DND-41 (cell line): ENCODE data around the gene ZSCAN21.

Experiments
- CTCF ChIP-seq: IDR thresholded peaks from 2 replicates; pipeline ENCODE4 v1.5.1; 2012; ENCODE audit warnings: borderline replicate concordance, low read length, moderate library complexity, mild to moderate bottlenecking; ENCODE audit not compliant: poor library complexity, severe bottlenecking; ENCODE audit errors: extremely low read depth
- EZH2 ChIP-seq: IDR thresholded peaks from 3 replicates; pipeline ENCODE4 v1.6.1; 2012; ENCODE audit warnings: borderline replicate concordance, low read depth, mild to moderate bottlenecking, moderate library complexity, low read length, inconsistent platforms; ENCODE audit not compliant: severe bottlenecking

GRCh38 chr7:100029596-100029995 lies 20.0 kb upstream of the ZSCAN21 start:
- TF ChIP-seq CTCF: no peak
- no peak for TF ChIP-seq EZH2
